ENCODE data around the gene MEGF11.

DNA sequence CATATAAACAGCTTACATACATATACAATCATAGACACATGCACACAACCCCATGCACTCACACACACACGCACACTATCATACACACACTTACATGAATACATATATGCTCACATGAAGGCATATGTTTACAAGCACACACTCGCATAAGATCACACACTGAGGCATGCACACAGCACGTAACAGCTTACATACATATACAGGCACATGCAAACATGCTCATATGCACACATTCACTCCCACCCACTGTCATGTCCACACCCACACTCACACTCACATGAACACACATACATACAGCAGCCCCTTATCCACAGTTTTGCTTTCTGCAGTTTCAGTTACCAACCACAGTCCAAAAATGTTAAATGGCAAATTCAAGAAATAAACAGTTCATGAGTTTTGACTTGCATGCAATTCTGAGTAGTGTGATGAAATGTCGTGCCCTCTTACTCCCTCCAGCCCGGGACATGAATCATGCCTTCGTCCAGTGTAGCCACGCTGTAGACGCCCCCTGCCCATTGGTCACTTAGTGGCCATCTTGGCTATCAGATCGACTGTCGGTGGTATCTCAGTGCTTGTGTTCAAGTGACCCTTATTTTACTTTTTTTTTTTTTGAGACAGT, 27.8 kb downstream of the MEGF11 start:
- TF ChIP-seq, protein P1, sequence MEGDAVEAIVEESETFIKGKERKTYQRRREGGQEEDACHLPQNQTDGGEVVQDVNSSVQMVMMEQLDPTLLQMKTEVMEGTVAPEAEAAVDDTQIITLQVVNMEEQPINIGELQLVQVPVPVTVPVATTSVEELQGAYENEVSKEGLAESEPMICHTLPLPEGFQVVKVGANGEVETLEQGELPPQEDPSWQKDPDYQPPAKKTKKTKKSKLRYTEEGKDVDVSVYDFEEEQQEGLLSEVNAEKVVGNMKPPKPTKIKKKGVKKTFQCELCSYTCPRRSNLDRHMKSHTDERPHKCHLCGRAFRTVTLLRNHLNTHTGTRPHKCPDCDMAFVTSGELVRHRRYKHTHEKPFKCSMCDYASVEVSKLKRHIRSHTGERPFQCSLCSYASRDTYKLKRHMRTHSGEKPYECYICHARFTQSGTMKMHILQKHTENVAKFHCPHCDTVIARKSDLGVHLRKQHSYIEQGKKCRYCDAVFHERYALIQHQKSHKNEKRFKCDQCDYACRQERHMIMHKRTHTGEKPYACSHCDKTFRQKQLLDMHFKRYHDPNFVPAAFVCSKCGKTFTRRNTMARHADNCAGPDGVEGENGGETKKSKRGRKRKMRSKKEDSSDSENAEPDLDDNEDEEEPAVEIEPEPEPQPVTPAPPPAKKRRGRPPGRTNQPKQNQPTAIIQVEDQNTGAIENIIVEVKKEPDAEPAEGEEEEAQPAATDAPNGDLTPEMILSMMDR (IDR thresholded peaks at IDR 0.05): no peak
- no peak for TF ChIP-seq POLR2A (IDR thresholded peaks at IDR 0.05)
